ENCODE data around the gene LDLRAD4. TPM values are rescaled to one million over a fixed set of nuclear protein-coding genes. Genes with fewer than 3 reads are reported as not detected.

Gene LDLRAD4
- total RNA-seq, 1 experiment from 2014 or later, result not detected

- Histone ChIP-seq H2AFZ (ENCODE audit: low read length) (no peak overlapping the region), H3K9me2 (replicated peaks; ENCODE audit: low read length) (no peaks in the 10 kb centered on the region), H3K9ac (ENCODE audit: low read length) (no peak overlapping the region), H3K27ac (ENCODE audit: low read length) (no peak overlapping the region), H3K4me3 (ENCODE audit: low read length) (no peak overlapping the region), H3K36me3 (ENCODE audit: low read depth, low read length) (no peaks in the 10 kb centered on the region), H3F3A (ENCODE audit: low read length, unreplicated experiment) (no peaks in the 10 kb centered on the region), H3K4me1 (ENCODE audit: insufficient read depth, low read length) (no peaks in the 10 kb centered on the region), H3K27me3 (ENCODE audit: low read length) (peaks cover 92% of the 10 kb centered on the region), H3K9me3 (ENCODE audit: low read length) (no peaks in the 10 kb centered on the region), H3K4me2 (ENCODE audit: low read length) (no peak overlapping the region), H3K79me2 (ENCODE audit: low read length) (no peaks in the 10 kb centered on the region), H4K20me1 (ENCODE audit: low read length) (no peaks in the 10 kb centered on the region)
- DNase-seq, result no peak
- CTCF ChIA-PET, result no interaction called here
- POLR2A ChIA-PET (ENCODE audit: unreplicated experiment), result no interaction called here
- intact Hi-C loops (cut with micrococcal nuclease), result no loop called here
- no peak for ATAC-seq
- TF ChIP-seq EZH2 (IDR thresholded peaks at IDR 0.05; ENCODE audit: low read length, unreplicated experiment), result no peak
- TF ChIP-seq CTCF (conservative IDR thresholded peaks at IDR 0.05; ENCODE audit: low read depth, low read length), result no peak
- no peak for TF ChIP-seq EZH2phosphoT487 (IDR thresholded peaks at IDR 0.05; ENCODE audit: borderline replicate concordance, low read length)
- no TSS peak for BruUV-seq (replicated peaks)
Measured at GRCh38 chr18:13442451-13442850, 223.9 kb downstream of the LDLRAD4 start.

GRCh38 chr18:13443552-13443951, 225.0 kb downstream of the LDLRAD4 start:
- no TSS peak for BruUV-seq (replicated peaks)
- Histone ChIP-seq H3K27ac (ENCODE audit: low read length) (no peak overlapping the region), H3K9me2 (replicated peaks; ENCODE audit: low read length) (no peaks in the 10 kb centered on the region), H3K9ac (ENCODE audit: low read length) (no peak overlapping the region), H3K79me2 (ENCODE audit: low read length) (no peaks in the 10 kb centered on the region), H3K4me3 (ENCODE audit: low read length) (no peak overlapping the region), H3K9me3 (ENCODE audit: low read length) (no peaks in the 10 kb centered on the region), H3K36me3 (ENCODE audit: low read depth, low read length) (no peaks in the 10 kb centered on the region), H3F3A (ENCODE audit: low read length, unreplicated experiment) (no peaks in the 10 kb centered on the region), H4K20me1 (ENCODE audit: low read length) (no peaks in the 10 kb centered on the region), H3K4me1 (ENCODE audit: insufficient read depth, low read length) (no peaks in the 10 kb centered on the region), H3K27me3 (ENCODE audit: low read length) (peaks cover 92% of the 10 kb centered on the region), H2AFZ (ENCODE audit: low read length) (no peak overlapping the region), H3K4me2 (ENCODE audit: low read length) (no peak overlapping the region)
- ATAC-seq (no peak), DNase-seq (no peak)
- ChIA-PET POLR2A (ENCODE audit: unreplicated experiment) (no interaction called here), CTCF (no interaction called here)
- intact Hi-C loops (cut with micrococcal nuclease), result no loop called here
- TF ChIP-seq EZH2 (IDR thresholded peaks at IDR 0.05; ENCODE audit: low read length, unreplicated experiment), result no peak
- TF ChIP-seq EZH2phosphoT487 (IDR thresholded peaks at IDR 0.05; ENCODE audit: borderline replicate concordance, low read length), result no peak
- no peak for TF ChIP-seq CTCF (conservative IDR thresholded peaks at IDR 0.05; ENCODE audit: low read depth, low read length)

- H3K4me3 ChIP-seq (ENCODE audit: low read length), result no peak overlapping the region
- peaks cover 92% of the 10 kb centered on the region for H3K27me3 ChIP-seq (ENCODE audit: low read length)
- H3K9ac ChIP-seq (ENCODE audit: low read length), result no peak overlapping the region
- no peaks in the 10 kb centered on the region for H3K79me2 ChIP-seq (ENCODE audit: low read length)
- BruUV-seq (replicated peaks), result no TSS peak
- H3K27ac ChIP-seq (ENCODE audit: low read length), result no peak overlapping the region
- no peaks in the 10 kb centered on the region for H3F3A ChIP-seq (ENCODE audit: low read length, unreplicated experiment)
- H2AFZ ChIP-seq (ENCODE audit: low read length), result no peak overlapping the region
- no peak overlapping the region for H3K4me2 ChIP-seq (ENCODE audit: low read length)
- H3K36me3 ChIP-seq (ENCODE audit: low read depth, low read length), result no peaks in the 10 kb centered on the region
- TF ChIP-seq CTCF (conservative IDR thresholded peaks at IDR 0.05; ENCODE audit: low read depth, low read length), result no peak
- intact Hi-C loops (cut with micrococcal nuclease), result no loop called here
- no peak for DNase-seq
- no peaks in the 10 kb centered on the region for H3K9me3 ChIP-seq (ENCODE audit: low read length)
- H3K9me2 ChIP-seq (replicated peaks; ENCODE audit: low read length), result no peaks in the 10 kb centered on the region
- POLR2A ChIA-PET (ENCODE audit: unreplicated experiment), result no interaction called here
- no peaks in the 10 kb centered on the region for H4K20me1 ChIP-seq (ENCODE audit: low read length)
- no peaks in the 10 kb centered on the region for H3K4me1 ChIP-seq (ENCODE audit: insufficient read depth, low read length)
- no peak for ATAC-seq
- CTCF ChIA-PET, result no interaction called here
Measured at GRCh38 chr18:13444430-13445240, 226.1 kb downstream of the LDLRAD4 start.
